ENCODE data around the gene SBNO2. TPM values are rescaled to one million over a fixed set of nuclear protein-coding genes. Genes with fewer than 3 reads are reported as not detected.

The SBNO2 gene
- total and polyA plus RNA-seq, 2 experiments from 2014 or later: 6.9 to 35.4 TPM

- ATAC-seq (no peak), DNase-seq (ENCODE audit: low spot score) (no peak)
- no peak overlapping the region for H3K27ac Mint-ChIP-seq
- Histone ChIP-seq H4K20me1 (replicated peaks; ENCODE audit: insufficient read depth) (peaks cover 10% of the 10 kb centered on the region; the same call in 1 of the 2 replicates), H3K79me2 (replicated peaks; ENCODE audit: insufficient read depth) (peaks cover 50% of the 10 kb centered on the region), H3K4me2 (no peak overlapping the region), H3K36me3 (ENCODE audit: insufficient read depth) (no peaks in the 10 kb centered on the region), H3K27ac (ENCODE audit: low read depth) (no peak overlapping the region), H3F3A (replicated peaks; ENCODE audit: low read depth) (peaks cover 15% of the 10 kb centered on the region; the same call in 1 of the 2 replicates), H3K4me1 (ENCODE audit: insufficient read depth) (no peaks in the 10 kb centered on the region), H3K9me2 (ENCODE audit: insufficient read depth) (no peaks in the 10 kb centered on the region), H2AFZ (no peak overlapping the region), H3K4me3 (no peak overlapping the region), H3K27me3 (ENCODE audit: insufficient read depth) (no peaks in the 10 kb centered on the region)
- H3K4me3 Mint-ChIP-seq: no peak overlapping the region
- no peaks in the 10 kb centered on the region; the same call in 2 of the 3 replicates for H3K9me3 Mint-ChIP-seq
- H3K36me3 Mint-ChIP-seq (ENCODE audit: low read depth): peaks cover 8% of the 10 kb centered on the region; the same call in 2 of the 3 replicates
- H3K4me1 Mint-ChIP-seq: peaks cover 22% of the 10 kb centered on the region
- TF ChIP-seq JUNB (IDR thresholded peaks at IDR 0.05; ENCODE audit: unreplicated experiment) (no peak), EZH2 (IDR thresholded peaks at IDR 0.05; ENCODE audit: low read depth, unreplicated experiment) (no peak), CTCF (conservative IDR thresholded peaks at IDR 0.05; ENCODE audit: low read depth in 2 of 2) (no peak), ZNF114 (CRISPR knock-in tag; IDR thresholded peaks at IDR 0.05) (no peak), STAT1 (IDR thresholded peaks at IDR 0.05; ENCODE audit: unreplicated experiment) (no peak), ETS1 (IDR thresholded peaks at IDR 0.05) (no peak), REST (IDR thresholded peaks at IDR 0.05; ENCODE audit: unreplicated experiment) (no peak), NANOG (IDR thresholded peaks at IDR 0.05; ENCODE audit: borderline replicate concordance) (no peak), POLR2AphosphoS5 (IDR thresholded peaks at IDR 0.05; ENCODE audit: low read depth) (no peak), CREB1 (CRISPR knock-in tag; IDR thresholded peaks at IDR 0.05; ENCODE audit: low read depth) (no peak), ZNF331 (CRISPR knock-in tag; IDR thresholded peaks at IDR 0.05; ENCODE audit: low read depth) (no peak), EZH2phosphoT487 (IDR thresholded peaks at IDR 0.05; ENCODE audit: unreplicated experiment) (no peak)
- TF ChIP-seq, protein P1, sequence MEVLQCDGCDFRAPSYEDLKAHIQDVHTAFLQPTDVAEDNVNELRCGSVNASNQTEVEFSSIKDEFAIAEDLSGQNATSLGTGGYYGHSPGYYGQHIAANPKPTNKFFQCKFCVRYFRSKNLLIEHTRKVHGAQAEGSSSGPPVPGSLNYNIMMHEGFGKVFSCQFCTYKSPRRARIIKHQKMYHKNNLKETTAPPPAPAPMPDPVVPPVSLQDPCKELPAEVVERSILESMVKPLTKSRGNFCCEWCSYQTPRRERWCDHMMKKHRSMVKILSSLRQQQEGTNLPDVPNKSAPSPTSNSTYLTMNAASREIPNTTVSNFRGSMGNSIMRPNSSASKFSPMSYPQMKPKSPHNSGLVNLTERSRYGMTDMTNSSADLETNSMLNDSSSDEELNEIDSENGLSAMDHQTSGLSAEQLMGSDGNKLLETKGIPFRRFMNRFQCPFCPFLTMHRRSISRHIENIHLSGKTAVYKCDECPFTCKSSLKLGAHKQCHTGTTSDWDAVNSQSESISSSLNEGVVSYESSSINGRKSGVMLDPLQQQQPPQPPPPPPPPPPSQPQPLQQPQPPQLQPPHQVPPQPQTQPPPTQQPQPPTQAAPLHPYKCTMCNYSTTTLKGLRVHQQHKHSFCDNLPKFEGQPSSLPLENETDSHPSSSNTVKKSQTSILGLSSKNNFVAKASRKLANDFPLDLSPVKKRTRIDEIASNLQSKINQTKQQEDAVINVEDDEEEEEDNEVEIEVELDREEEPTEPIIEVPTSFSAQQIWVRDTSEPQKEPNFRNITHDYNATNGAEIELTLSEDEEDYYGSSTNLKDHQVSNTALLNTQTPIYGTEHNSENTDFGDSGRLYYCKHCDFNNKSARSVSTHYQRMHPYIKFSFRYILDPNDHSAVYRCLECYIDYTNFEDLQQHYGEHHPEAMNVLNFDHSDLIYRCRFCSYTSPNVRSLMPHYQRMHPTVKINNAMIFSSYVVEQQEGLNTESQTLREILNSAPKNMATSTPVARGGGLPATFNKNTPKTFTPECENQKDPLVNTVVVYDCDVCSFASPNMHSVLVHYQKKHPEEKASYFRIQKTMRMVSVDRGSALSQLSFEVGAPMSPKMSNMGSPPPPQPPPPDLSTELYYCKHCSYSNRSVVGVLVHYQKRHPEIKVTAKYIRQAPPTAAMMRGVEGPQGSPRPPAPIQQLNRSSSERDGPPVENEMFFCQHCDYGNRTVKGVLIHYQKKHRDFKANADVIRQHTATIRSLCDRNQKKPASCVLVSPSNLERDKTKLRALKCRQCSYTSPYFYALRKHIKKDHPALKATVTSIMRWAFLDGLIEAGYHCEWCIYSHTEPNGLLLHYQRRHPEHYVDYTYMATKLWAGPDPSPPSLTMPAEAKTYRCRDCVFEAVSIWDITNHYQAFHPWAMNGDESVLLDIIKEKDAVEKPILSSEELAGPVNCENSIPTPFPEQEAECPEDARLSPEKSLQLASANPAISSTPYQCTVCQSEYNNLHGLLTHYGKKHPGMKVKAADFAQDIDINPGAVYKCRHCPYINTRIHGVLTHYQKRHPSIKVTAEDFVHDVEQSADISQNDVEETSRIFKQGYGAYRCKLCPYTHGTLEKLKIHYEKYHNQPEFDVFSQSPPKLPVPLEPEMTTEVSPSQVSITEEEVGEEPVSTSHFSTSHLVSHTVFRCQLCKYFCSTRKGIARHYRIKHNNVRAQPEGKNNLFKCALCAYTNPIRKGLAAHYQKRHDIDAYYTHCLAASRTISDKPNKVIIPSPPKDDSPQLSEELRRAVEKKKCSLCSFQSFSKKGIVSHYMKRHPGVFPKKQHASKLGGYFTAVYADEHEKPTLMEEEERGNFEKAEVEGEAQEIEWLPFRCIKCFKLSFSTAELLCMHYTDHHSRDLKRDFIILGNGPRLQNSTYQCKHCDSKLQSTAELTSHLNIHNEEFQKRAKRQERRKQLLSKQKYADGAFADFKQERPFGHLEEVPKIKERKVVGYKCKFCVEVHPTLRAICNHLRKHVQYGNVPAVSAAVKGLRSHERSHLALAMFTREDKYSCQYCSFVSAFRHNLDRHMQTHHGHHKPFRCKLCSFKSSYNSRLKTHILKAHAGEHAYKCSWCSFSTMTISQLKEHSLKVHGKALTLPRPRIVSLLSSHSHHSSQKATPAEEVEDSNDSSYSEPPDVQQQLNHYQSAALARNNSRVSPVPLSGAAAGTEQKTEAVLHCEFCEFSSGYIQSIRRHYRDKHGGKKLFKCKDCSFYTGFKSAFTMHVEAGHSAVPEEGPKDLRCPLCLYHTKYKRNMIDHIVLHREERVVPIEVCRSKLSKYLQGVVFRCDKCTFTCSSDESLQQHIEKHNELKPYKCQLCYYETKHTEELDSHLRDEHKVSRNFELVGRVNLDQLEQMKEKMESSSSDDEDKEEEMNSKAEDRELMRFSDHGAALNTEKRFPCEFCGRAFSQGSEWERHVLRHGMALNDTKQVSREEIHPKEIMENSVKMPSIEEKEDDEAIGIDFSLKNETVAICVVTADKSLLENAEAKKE (CRISPR knock-in tag; IDR thresholded peaks at IDR 0.05): no peak
- H3K27me3 Mint-ChIP-seq (ENCODE audit: insufficient read depth, low read depth, poor library complexity): peaks cover 16% of the 10 kb centered on the region
These were observed 7.0 kb downstream of the SBNO2 start for GRCh38 chr19:1166872-1167573.

All from GM23338 (cell line).